Caco-2 (cell line): ENCODE data around the gene SV2C. TPM values are rescaled to one million over a fixed set of nuclear protein-coding genes. Genes with fewer than 3 reads are reported as not detected.

ENCODE experiments used
- BruUV-seq: library from RNA; stranded (reverse); fragments of 400-500 nt; replicated peaks from 2 replicates; lab custom pipeline; 2021; lab: Mats Ljungman, UMichigan
- CTCF ChIA-PET: fragments of 300-600 bp; sonication (Branson Sonifier 250); formaldehyde crosslinking; loops from one replicate; lab custom pipeline; 2022; ENCODE audit warnings: antibody characterized with exemption; lab: Charles Lee
- POLR2A ChIA-PET: fragments of 300-600 bp; sonication (Branson Sonifier 250); formaldehyde crosslinking; loops from one replicate; lab custom pipeline; 2022; ENCODE audit warnings: antibody characterized with exemption; lab: Charles Lee
- DNase-seq, 2 experiments: peaks; one replicate each; pipeline versions ENCODE4 v3.0.0 to v3.0.0-alpha.2; 2020 to 2022
- H3K27me3 ChIP-seq: replicated peaks from 2 replicates; pipeline ENCODE4 v1.6.0; 2011; ENCODE audit warnings: low read length; ENCODE audit not compliant: control insufficient read depth, insufficient read depth
- H3K36me3 ChIP-seq: 2 replicates; pipeline ENCODE4 v1.5.1; 2011; ENCODE audit warnings: low read length; ENCODE audit not compliant: control insufficient read depth, insufficient read depth
- H3K4me1 ChIP-seq: fragments of 250-450 bp; sonication (Bioruptor Pico); 2 replicates; pipeline ENCODE4 v1.5.1; 2020; ENCODE audit warnings: mild to moderate bottlenecking
- H3K4me3 ChIP-seq: 2 replicates; pipeline ENCODE4 v1.5.1; 2011; ENCODE audit warnings: low read depth, mild to moderate bottlenecking, control low read depth, low read length
- H3K9me3 ChIP-seq: fragments of 250-450 bp; sonication (Bioruptor Pico); 2 replicates; pipeline ENCODE4 v1.5.1; 2020; ENCODE audit warnings: mild to moderate bottlenecking, moderate library complexity
- H3K27ac Mint-ChIP-seq: one replicate; pipeline ENCODE4 v1.8.0; 2022; ENCODE audit warnings: mixed read lengths; ENCODE audit not compliant: unreplicated experiment
- H3K27me3 Mint-ChIP-seq: one replicate; pipeline ENCODE4 v1.8.0; 2022; ENCODE audit warnings: mixed read lengths; ENCODE audit not compliant: insufficient read depth, unreplicated experiment
- H3K36me3 Mint-ChIP-seq: one replicate; pipeline ENCODE4 v1.8.0; 2022; ENCODE audit warnings: mild to moderate bottlenecking, mixed read lengths; ENCODE audit not compliant: insufficient read depth, unreplicated experiment
- H3K4me1 Mint-ChIP-seq: one replicate; pipeline ENCODE4 v1.8.0; 2022; ENCODE audit warnings: low read depth, mixed read lengths; ENCODE audit not compliant: unreplicated experiment
- H3K4me3 Mint-ChIP-seq: one replicate; pipeline ENCODE4 v1.8.0; 2022; ENCODE audit warnings: mild to moderate bottlenecking, moderate library complexity, mixed read lengths; ENCODE audit not compliant: unreplicated experiment
- H3K9me3 Mint-ChIP-seq: one replicate; pipeline ENCODE4 v1.8.0; 2022; ENCODE audit warnings: mixed read lengths; ENCODE audit not compliant: unreplicated experiment
- intact Hi-C: fragments of 100-400 bp; cut with micrococcal nuclease; formaldehyde crosslinking; loops from one replicate; pipeline ENCODE4 v1.10.0; 2022; ENCODE audit not compliant: unreplicated experiment
- total RNA-seq: library from RNA; stranded (reverse); gene quantifications from 2 replicates; pipeline ENCODE4 v1.2.3, GENCODE V29; 2022
- TF ChIP-seq, protein P1 (sequence below), 2 experiments: fragments of 200-600 bp in 1 of 2; IDR thresholded peaks; 1 replicate in 1 of 2; 2 replicates in 1 of 2; pipeline versions ENCODE4 v1.5.1 to v1.8.0; 2011 to 2022; ENCODE audit warnings: antibody characterized with exemption in 1 of 2, control low read depth in 1 of 2, inconsistent platforms in 1 of 2, low read depth in 1 of 2, low read length in 1 of 2, mild to moderate bottlenecking in 1 of 2, moderate library complexity in 1 of 2; ENCODE audit not compliant: insufficient read depth in 1 of 2, severe bottlenecking in 1 of 2, unreplicated experiment in 1 of 2

The SV2C gene
- total RNA-seq, 1 experiment from 2014 or later = not detected

DNA sequence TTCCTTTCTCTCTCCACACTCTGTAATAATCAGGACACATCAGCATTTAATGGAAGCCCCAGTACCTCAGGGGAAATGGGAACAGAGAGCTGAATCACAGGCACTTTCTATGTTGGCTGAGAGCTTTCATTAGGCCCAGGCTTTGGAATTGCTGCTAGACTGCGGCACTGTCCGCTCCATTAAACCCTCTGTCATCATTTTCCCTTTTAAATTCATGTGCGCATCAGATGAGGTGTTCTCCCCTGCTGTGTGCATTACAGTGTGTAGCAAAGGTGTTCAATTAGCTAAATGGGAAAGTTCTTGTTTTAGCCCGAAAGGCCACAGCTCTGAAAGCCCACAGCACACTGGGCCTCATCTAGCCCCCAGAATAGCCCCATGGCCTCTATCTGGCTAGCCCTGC lies 133.6 kb downstream of the SV2C start:
- CTCF ChIA-PET = no interaction called here
- intact Hi-C loops = no loop called here

DNA sequence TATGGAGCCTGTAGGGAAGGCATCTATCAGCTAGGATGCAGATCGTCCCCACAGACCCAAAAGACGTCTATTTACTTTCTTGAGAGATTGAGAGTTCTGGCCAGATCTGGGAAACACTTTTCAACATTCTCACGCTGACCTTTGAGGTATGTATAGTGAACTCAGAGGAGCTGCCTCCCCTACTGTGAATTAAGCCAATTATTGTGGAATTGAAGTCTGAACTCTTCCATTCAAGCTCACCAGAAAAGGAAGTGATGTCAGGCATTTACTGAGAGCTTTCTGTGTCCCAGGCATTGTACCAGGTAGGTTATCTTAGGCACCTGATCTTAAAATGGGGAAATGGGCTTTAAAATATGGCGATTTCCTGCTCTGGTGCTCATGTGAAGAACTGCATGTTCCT lies 136.5 kb downstream of the SV2C start:
- no peak overlapping the region for H3K27ac Mint-ChIP-seq
- H3K36me3 Mint-ChIP-seq = no peaks in the 10 kb centered on the region
- H3K27me3 ChIP-seq = no peaks in the 10 kb centered on the region
- DNase-seq = no peak
- H3K4me3 ChIP-seq = no peak overlapping the region
- H3K4me3 Mint-ChIP-seq = no peak overlapping the region
- no TSS peak for BruUV-seq
- no peaks in the 10 kb centered on the region for H3K4me1 Mint-ChIP-seq
- ChIA-PET CTCF (no interaction called here), POLR2A (no interaction called here)
- TF ChIP-seq, protein P1, sequence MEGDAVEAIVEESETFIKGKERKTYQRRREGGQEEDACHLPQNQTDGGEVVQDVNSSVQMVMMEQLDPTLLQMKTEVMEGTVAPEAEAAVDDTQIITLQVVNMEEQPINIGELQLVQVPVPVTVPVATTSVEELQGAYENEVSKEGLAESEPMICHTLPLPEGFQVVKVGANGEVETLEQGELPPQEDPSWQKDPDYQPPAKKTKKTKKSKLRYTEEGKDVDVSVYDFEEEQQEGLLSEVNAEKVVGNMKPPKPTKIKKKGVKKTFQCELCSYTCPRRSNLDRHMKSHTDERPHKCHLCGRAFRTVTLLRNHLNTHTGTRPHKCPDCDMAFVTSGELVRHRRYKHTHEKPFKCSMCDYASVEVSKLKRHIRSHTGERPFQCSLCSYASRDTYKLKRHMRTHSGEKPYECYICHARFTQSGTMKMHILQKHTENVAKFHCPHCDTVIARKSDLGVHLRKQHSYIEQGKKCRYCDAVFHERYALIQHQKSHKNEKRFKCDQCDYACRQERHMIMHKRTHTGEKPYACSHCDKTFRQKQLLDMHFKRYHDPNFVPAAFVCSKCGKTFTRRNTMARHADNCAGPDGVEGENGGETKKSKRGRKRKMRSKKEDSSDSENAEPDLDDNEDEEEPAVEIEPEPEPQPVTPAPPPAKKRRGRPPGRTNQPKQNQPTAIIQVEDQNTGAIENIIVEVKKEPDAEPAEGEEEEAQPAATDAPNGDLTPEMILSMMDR (IDR thresholded peaks at IDR 0.05; ENCODE audit: insufficient read depth in 1 of 2, low read depth in 1 of 2, low read length in 1 of 2, severe bottlenecking in 1 of 2, unreplicated experiment in 1 of 2) = no peak
- H3K4me1 ChIP-seq = no peaks in the 10 kb centered on the region
- no peaks in the 10 kb centered on the region for H3K36me3 ChIP-seq
- H3K9me3 ChIP-seq = no peaks in the 10 kb centered on the region
- peaks cover 12% of the 10 kb centered on the region for H3K27me3 Mint-ChIP-seq
- no peaks in the 10 kb centered on the region for H3K9me3 Mint-ChIP-seq
- intact Hi-C loops = no loop called here

More for the DNA sequence above, 133.6 kb downstream of the SV2C start:
- H3K4me3 Mint-ChIP-seq = no peak overlapping the region
- H3K27me3 ChIP-seq = no peaks in the 10 kb centered on the region
- no peaks in the 10 kb centered on the region for H3K36me3 ChIP-seq
- no peak overlapping the region for H3K4me3 ChIP-seq
- DNase-seq = no peak
- no peaks in the 10 kb centered on the region for H3K4me1 Mint-ChIP-seq
- no peaks in the 10 kb centered on the region for H3K36me3 Mint-ChIP-seq
- BruUV-seq = no TSS peak
- H3K9me3 ChIP-seq = no peaks in the 10 kb centered on the region
- H3K9me3 Mint-ChIP-seq = no peaks in the 10 kb centered on the region
- TF ChIP-seq, protein P1 (IDR thresholded peaks at IDR 0.05; ENCODE audit: insufficient read depth in 1 of 2, low read depth in 1 of 2, low read length in 1 of 2, severe bottlenecking in 1 of 2, unreplicated experiment in 1 of 2) = no peak
- H3K27ac Mint-ChIP-seq = no peak overlapping the region
- no peaks in the 10 kb centered on the region for H3K4me1 ChIP-seq
- peaks cover 22% of the 10 kb centered on the region for H3K27me3 Mint-ChIP-seq
- POLR2A ChIA-PET = no interaction called here

DNA sequence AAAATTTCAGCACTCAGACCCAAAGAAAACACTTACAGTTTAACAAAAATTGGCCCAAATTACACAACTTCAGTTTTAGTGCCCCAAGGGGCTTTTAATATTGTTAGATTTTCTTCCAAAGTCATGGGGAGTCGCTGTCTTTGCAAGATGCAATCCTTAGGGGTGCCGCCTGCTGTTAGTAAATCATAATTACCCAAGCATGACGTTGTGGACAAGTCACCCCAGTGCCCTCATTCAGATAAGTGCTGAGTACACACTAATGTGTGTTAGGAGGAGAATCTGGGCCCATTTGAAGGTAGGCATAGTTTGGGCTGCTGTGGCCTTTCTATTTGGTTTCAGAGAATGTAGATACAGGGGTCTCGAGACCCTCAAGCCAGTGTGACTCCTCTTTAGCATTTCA lies 138.1 kb downstream of the SV2C start:
- Histone ChIP-seq H3K27me3 (no peaks in the 10 kb centered on the region), H3K9me3 (no peaks in the 10 kb centered on the region), H3K4me1 (no peaks in the 10 kb centered on the region), H3K36me3 (no peaks in the 10 kb centered on the region), H3K4me3 (no peak overlapping the region)
- no peaks in the 10 kb centered on the region for H3K4me1 Mint-ChIP-seq
- peaks cover 9% of the 10 kb centered on the region for H3K27me3 Mint-ChIP-seq
- DNase-seq = no peak
- H3K27ac Mint-ChIP-seq = no peak overlapping the region
- no TSS peak for BruUV-seq
- H3K9me3 Mint-ChIP-seq = no peaks in the 10 kb centered on the region
- intact Hi-C loops = no loop called here
- ChIA-PET CTCF (no interaction called here), POLR2A (no interaction called here)
- TF ChIP-seq, protein P1 (IDR thresholded peaks at IDR 0.05; ENCODE audit: insufficient read depth in 1 of 2, low read depth in 1 of 2, low read length in 1 of 2, severe bottlenecking in 1 of 2, unreplicated experiment in 1 of 2) = no peak
- no peak overlapping the region for H3K4me3 Mint-ChIP-seq
- no peaks in the 10 kb centered on the region for H3K36me3 Mint-ChIP-seq
